ENCODE measurements around the gene PDE6B.

DNA sequence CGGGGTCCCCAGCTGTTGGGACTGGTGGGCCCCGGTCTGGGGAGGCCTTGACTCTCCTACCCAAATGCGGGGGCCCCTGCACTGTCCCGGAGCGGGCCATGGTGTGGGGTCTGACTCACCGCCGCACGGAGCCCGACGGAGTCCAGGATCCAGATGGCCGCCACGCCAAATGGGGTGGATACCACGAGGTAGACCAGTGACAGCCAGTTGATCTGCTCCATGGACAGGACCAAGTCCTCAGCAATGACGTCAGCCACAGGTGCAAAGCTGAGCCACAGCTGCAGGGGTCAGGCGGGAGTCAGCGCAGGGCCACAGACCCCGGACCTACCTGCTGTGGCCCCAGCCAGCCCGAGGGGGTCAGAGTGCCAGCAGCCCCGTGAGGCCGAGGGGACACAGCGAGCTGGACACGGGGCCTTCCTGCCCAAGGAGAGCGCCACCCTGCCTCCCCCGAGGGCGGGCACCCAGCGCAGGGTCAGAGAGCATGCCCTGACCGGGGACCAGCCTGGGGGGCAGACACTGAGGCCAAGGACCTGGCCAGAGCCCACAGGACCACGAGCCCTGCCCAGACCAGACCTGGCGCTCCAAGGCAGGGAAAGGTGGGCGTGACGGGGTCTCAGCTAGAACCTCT, 61.2 kb downstream of the PDE6B start:
- no peak for TF ChIP-seq CTCF (IDR thresholded peaks at IDR 0.05)
- TF ChIP-seq POLR2A (IDR thresholded peaks at IDR 0.05) = no peak
